Smooth muscle cell (in vitro differentiated cells): ENCODE results near the gene ITGA3. TPM values are rescaled to one million over a fixed set of nuclear protein-coding genes. Genes with fewer than 3 reads are reported as not detected.

Experiments used
- DNase-seq: peaks from one replicate; lab custom pipeline; 2025; ENCODE audit not compliant: unreplicated experiment; lab: John Stamatoyannopoulos, UW
- H2AFZ ChIP-seq: fragments of 200-600 bp; sonication (generic); 2 replicates; pipeline ENCODE4 v1.6.0; 2016; ENCODE audit warnings: antibody characterized with exemption, low read depth, mild to moderate bottlenecking
- H3F3A ChIP-seq: fragments of 200-600 bp; sonication (generic); 2 replicates; pipeline ENCODE4 v1.6.0; 2017; ENCODE audit warnings: antibody characterized with exemption, low read depth
- H3K27ac ChIP-seq: fragments of 200-600 bp; sonication (generic); 2 replicates; pipeline ENCODE4 v1.5.1; 2016; ENCODE audit warnings: low read depth, mild to moderate bottlenecking
- H3K27me3 ChIP-seq: fragments of 200-600 bp; sonication (generic); 2 replicates; pipeline ENCODE4 v1.6.1; 2016; ENCODE audit warnings: low read depth, mild to moderate bottlenecking
- H3K36me3 ChIP-seq: fragments of 200-600 bp; sonication (generic); 2 replicates; pipeline ENCODE4 v1.5.1; 2016; ENCODE audit warnings: low read depth
- H3K4me1 ChIP-seq: fragments of 200-600 bp; sonication (generic); 2 replicates; pipeline ENCODE4 v1.5.1; 2016; ENCODE audit warnings: low read depth
- H3K4me2 ChIP-seq: fragments of 200-600 bp; sonication (generic); 2 replicates; pipeline ENCODE4 v1.6.0; 2016; ENCODE audit warnings: mild to moderate bottlenecking
- H3K4me3 ChIP-seq: fragments of 200-600 bp; sonication (generic); 2 replicates; pipeline ENCODE4 v1.5.1; 2016; ENCODE audit warnings: mild to moderate bottlenecking
- H3K79me2 ChIP-seq: fragments of 200-600 bp; sonication (generic); 2 replicates; pipeline ENCODE4 v1.6.0; 2016; ENCODE audit warnings: low read depth, mild to moderate bottlenecking
- H3K9ac ChIP-seq: fragments of 200-600 bp; sonication (generic); 2 replicates; pipeline ENCODE4 v1.6.0; 2016; ENCODE audit warnings: low read depth
- H3K9me3 ChIP-seq: fragments of 200-600 bp; sonication (generic); replicated peaks from 2 replicates; pipeline ENCODE4 v1.5.1; 2016; ENCODE audit warnings: low read depth
- H4K20me1 ChIP-seq: fragments of 200-600 bp; sonication (generic); 2 replicates; pipeline ENCODE4 v1.6.0; 2016; ENCODE audit warnings: low read depth
- CTCF ChIP-seq: fragments of 200-600 bp; sonication (generic); IDR thresholded peaks from 2 replicates; pipeline ENCODE4 v1.5.1; 2017; ENCODE audit warnings: borderline replicate concordance, mild to moderate bottlenecking, antibody characterized with exemption; ENCODE audit not compliant: insufficient read depth, poor library complexity, severe bottlenecking
- WGBS: methylation state at CpG from one replicate; pipeline ENCODE4 v1.1.7; 2016; ENCODE audit warnings: low lambda C conversion rate; 5-methylcytosine and 5-hydroxymethylcytosine counted together
- polyA plus RNA-seq: library from polyadenylated mRNA; unstranded; fragments of >200 nt; fragmentation: Nextera tagmentation; extraction: Ambion mirVana; gene quantifications from 2 replicates; pipeline ENCODE4 v1.2.1, GENCODE V29; 2016
- total RNA-seq: library from RNA; depleted of rRNA; stranded (reverse); fragments of >200 nt; gene quantifications from 2 replicates; pipeline ENCODE4 v1.2.3, GENCODE V29; 2014

Gene ITGA3
- total and polyA plus RNA-seq, 2 experiments from 2014 or later: 30.0 to 44.7 TPM

- Histone ChIP-seq H3K79me2 (no peaks in the 10 kb centered on the region), H3F3A (no peaks in the 10 kb centered on the region), H3K27ac (no peak overlapping the region), H3K9ac (no peak overlapping the region), H3K4me1 (peaks cover 11% of the 10 kb centered on the region), H3K27me3 (no peaks in the 10 kb centered on the region), H4K20me1 (no peaks in the 10 kb centered on the region), H3K4me2 (no peak overlapping the region), H3K9me3 (no peaks in the 10 kb centered on the region), H3K4me3 (no peak overlapping the region), H3K36me3 (no peaks in the 10 kb centered on the region), H2AFZ (no peak overlapping the region)
- no peak for TF ChIP-seq CTCF
- DNase-seq: no peak
- whole genome bisulfite sequencing: 100% methylated on average over 7 of the region's 7 CpGs
These were observed 57.9 kb downstream of the ITGA3 start for GRCh38 chr17:50113624-50114320.

GRCh38 chr17:50114401-50114800 lies 58.5 kb downstream of the ITGA3 start:
- Histone ChIP-seq H3K4me2 (no peak overlapping the region), H3K9me3 (no peaks in the 10 kb centered on the region), H3F3A (no peaks in the 10 kb centered on the region), H3K4me3 (no peak overlapping the region), H3K27me3 (no peaks in the 10 kb centered on the region), H3K9ac (no peak overlapping the region), H3K36me3 (no peaks in the 10 kb centered on the region), H2AFZ (no peak overlapping the region), H3K79me2 (no peaks in the 10 kb centered on the region), H3K4me1 (peaks cover 11% of the 10 kb centered on the region), H3K27ac (no peak overlapping the region), H4K20me1 (no peaks in the 10 kb centered on the region)
- WGBS: 89% methylated on average over 4 of the region's 4 CpGs
- no peak for DNase-seq
- no peak for TF ChIP-seq CTCF

- Histone ChIP-seq H3K27me3 (no peaks in the 10 kb centered on the region), H3K4me3 (no peak overlapping the region), H3K27ac (no peak overlapping the region), H3K4me2 (no peak overlapping the region), H3K36me3 (no peaks in the 10 kb centered on the region), H3K79me2 (no peaks in the 10 kb centered on the region), H3K9ac (no peak overlapping the region), H2AFZ (no peak overlapping the region), H3F3A (no peaks in the 10 kb centered on the region), H3K4me1 (peaks cover 11% of the 10 kb centered on the region), H4K20me1 (no peaks in the 10 kb centered on the region), H3K9me3 (no peaks in the 10 kb centered on the region)
- TF ChIP-seq CTCF: peak; percentile 54
- WGBS: 29% methylated on average over 6 of the region's 6 CpGs
- no peak for DNase-seq
These were observed 59.0 kb downstream of the ITGA3 start for GRCh38 chr17:50114849-50115357.

- DNase-seq: no peak
- WGBS: 93% methylated on average over 17 of the region's 17 CpGs
- Histone ChIP-seq H3K9me3 (no peaks in the 10 kb centered on the region), H3K9ac (no peak overlapping the region), H3K79me2 (no peaks in the 10 kb centered on the region), H3K36me3 (no peaks in the 10 kb centered on the region), H3K27ac (no peak overlapping the region), H4K20me1 (no peaks in the 10 kb centered on the region), H3K27me3 (no peaks in the 10 kb centered on the region), H3K4me2 (no peak overlapping the region), H3F3A (no peaks in the 10 kb centered on the region), H2AFZ (no peak overlapping the region), H3K4me3 (no peak overlapping the region), H3K4me1 (peaks cover 11% of the 10 kb centered on the region)
- TF ChIP-seq CTCF: no peak
These were observed 59.8 kb downstream of the ITGA3 start for GRCh38 chr17:50115756-50116155.
